NCI-H1694 treated with DMSO at 0.1 percent for 48 hours (cell line): ENCODE measurements around the gene SPATA33.

Source experiments
- DNase-seq: peaks from one replicate; lab custom pipeline; 2025; lab: John Stamatoyannopoulos, UW

Gene SPATA33

GRCh38 chr16:89709716-89710432 is 52.2 kb downstream of the SPATA33 start:
- no peak for DNase-seq

GRCh38 chr16:89710709-89711564 is 53.3 kb downstream of the SPATA33 start:
- DNase-seq: no peak

GRCh38 chr16:89711601-89712273 is 54.1 kb downstream of the SPATA33 start:
- DNase-seq: no peak

GRCh38 chr16:89712274-89712781 is 54.7 kb downstream of the SPATA33 start:
- no peak for DNase-seq

GRCh38 chr16:89716493-89716892 is 58.9 kb downstream of the SPATA33 start:
- DNase-seq: no peak

GRCh38 chr16:89716916-89717687 is 59.5 kb downstream of the SPATA33 start:
- DNase-seq: no peak

GRCh38 chr16:89717688-89718505 is 60.3 kb downstream of the SPATA33 start:
- no peak for DNase-seq
